BE2C (cell line): ENCODE results near the gene LAMA1.
A peak's percentile ranks its signal among the peaks of the same experiment; 100 is the strongest.

Source experiments
- DNase-seq: peaks from one replicate; pipeline ENCODE4 v3.0.0-alpha.2; 2020
- H3K27me3 ChIP-seq: fragments of 250-450 bp; sonication (Bioruptor Pico); 2 replicates; pipeline ENCODE4 v1.5.1; 2020; ENCODE audit warnings: mild to moderate bottlenecking
- H3K36me3 ChIP-seq: fragments of 250-450 bp; sonication (Bioruptor Pico); 2 replicates; pipeline ENCODE4 v1.5.1; 2020; ENCODE audit warnings: mild to moderate bottlenecking
- H3K4me1 ChIP-seq: fragments of 250-450 bp; sonication (Bioruptor Pico); 2 replicates; pipeline ENCODE4 v1.5.1; 2020
- H3K4me3 ChIP-seq: 2 replicates; pipeline ENCODE4 v1.5.1; 2011; ENCODE audit warnings: low read depth, low read length
- H3K9me3 ChIP-seq: fragments of 250-450 bp; sonication (Bioruptor Pico); 2 replicates; pipeline ENCODE4 v1.5.1; 2020
- TF ChIP-seq, protein P1 (sequence below): IDR thresholded peaks from 2 replicates; pipeline ENCODE4 v1.5.1; 2012; ENCODE audit warnings: mild to moderate bottlenecking, low read depth, low read length

The LAMA1 gene

DNA sequence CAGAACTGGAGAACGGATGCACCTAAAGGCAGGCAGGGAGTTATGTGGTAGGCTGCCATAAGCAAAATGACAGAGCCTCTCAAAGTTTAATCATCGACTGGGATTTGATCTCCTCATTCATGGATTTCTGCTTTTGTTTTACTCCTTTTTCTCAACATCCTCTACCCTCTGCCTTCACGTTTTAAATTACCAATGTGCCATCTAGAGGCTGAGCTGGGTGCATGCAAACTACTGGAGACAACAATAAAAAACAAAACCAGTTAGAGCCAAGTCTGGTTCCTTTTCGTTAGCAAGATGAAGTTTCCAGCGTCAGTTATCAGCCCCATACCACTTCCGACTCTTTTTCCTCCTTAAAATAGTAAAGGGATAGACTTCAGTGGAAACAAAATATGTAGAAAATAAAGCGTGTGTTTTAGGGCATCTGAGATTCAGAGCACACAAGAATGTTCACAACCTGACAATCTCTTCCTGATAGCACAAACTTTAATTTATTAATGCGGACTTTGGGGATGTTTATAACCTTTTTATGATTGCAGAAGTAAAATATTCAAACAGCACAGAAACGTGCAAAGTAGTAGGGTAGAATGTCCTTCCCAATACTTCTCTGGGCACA lies 117.0 kb downstream of the LAMA1 start:
- Histone ChIP-seq H3K4me3 (no peak overlapping the region), H3K9me3 (no peaks in the 10 kb centered on the region), H3K27me3 (no peaks in the 10 kb centered on the region), H3K36me3 (no peaks in the 10 kb centered on the region), H3K4me1 (no peaks in the 10 kb centered on the region)
- TF ChIP-seq, protein P1, sequence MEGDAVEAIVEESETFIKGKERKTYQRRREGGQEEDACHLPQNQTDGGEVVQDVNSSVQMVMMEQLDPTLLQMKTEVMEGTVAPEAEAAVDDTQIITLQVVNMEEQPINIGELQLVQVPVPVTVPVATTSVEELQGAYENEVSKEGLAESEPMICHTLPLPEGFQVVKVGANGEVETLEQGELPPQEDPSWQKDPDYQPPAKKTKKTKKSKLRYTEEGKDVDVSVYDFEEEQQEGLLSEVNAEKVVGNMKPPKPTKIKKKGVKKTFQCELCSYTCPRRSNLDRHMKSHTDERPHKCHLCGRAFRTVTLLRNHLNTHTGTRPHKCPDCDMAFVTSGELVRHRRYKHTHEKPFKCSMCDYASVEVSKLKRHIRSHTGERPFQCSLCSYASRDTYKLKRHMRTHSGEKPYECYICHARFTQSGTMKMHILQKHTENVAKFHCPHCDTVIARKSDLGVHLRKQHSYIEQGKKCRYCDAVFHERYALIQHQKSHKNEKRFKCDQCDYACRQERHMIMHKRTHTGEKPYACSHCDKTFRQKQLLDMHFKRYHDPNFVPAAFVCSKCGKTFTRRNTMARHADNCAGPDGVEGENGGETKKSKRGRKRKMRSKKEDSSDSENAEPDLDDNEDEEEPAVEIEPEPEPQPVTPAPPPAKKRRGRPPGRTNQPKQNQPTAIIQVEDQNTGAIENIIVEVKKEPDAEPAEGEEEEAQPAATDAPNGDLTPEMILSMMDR = peak; percentile 39
- DNase-seq = no peak

DNA sequence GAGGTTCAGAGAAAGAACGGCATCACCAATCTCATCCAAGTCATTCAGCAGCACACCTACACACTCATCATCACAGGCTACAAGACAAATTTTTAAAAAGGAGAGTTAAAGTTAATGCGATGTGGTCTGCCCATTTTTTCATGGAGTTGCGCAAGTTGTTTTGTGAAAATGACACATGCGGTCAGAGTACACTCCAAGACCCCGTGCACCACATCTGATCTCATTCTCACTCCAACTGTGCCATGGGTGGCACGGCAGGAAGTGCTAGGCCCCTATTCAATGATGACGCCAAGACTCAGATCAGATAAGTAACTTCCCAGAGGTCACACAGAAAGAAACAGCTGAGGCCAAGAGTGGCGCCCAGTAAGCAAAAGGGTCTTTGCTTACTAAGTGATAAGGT lies 119.8 kb downstream of the LAMA1 start:
- no peak for DNase-seq
- Histone ChIP-seq H3K27me3 (no peaks in the 10 kb centered on the region), H3K4me1 (no peaks in the 10 kb centered on the region), H3K9me3 (no peaks in the 10 kb centered on the region), H3K36me3 (no peaks in the 10 kb centered on the region), H3K4me3 (no peak overlapping the region)
- TF ChIP-seq, protein P1 = no peak

DNA sequence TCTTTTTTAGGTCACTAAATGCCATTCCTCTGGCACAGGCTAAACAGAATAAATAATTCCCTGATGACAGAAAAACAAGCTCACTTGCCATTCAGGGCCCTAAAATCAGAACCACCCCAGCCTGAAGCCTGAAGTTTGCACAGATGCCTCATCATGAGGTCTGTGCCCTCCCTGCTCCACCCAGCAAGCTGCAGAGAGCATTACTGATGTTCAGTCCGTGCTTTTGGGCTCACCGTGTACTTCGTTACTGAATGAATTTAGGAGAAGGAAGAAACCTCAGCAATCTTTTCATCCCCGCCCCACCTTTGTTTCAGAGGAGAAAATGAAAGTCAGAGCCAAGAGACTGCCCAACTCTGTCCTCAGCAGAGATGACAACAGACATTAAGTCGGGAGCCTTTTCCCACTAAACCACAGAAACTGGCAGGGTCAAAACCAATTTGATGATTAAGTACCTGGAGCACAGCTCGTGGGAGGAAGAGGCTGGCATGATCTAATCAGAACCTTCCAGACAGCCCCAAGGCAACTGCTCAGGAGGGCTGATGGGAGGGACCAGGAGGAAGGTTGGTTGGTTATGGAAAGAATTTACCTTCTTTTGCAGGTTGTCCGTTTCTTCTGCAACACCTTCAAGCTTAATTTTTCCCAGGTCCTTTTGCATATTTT lies 122.7 kb downstream of the LAMA1 start:
- no peak for DNase-seq
- no peaks in the 10 kb centered on the region for H3K4me1 ChIP-seq
- no peaks in the 10 kb centered on the region for H3K36me3 ChIP-seq
- no peaks in the 10 kb centered on the region for H3K9me3 ChIP-seq
- no peak overlapping the region for H3K4me3 ChIP-seq
- TF ChIP-seq, protein P1 = no peak
- H3K27me3 ChIP-seq = no peaks in the 10 kb centered on the region

DNA sequence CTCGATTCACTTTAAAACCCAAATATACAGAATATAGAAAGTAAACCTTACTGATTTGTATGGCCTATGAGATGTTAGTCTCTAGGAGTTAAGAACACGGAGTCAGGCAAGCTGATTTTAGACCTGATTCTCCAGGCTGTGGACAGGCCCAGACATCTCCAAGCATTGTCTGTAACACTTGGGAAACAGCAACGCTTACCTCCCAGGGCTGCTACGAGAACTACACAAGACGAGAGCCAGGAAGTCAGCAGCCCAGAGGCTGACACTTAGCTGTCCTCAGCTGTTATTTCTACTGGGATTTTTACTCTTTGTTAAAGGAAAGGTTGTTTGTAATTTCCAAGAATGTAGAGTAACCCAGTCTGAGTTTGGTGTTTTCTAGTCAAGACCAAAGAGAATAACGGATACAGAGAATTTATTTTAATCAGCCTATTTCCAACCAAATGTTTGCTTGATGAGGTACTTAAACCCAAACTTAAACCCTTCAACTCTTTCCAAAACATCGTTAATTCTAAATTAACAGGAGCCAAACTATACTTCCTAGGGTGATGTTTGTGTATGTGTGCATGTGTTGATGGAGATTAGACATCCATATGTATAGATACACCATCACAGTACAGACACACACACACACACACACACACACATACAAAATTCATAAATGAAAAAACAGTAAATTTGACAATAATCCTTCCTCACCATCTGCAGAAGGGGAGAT lies 123.4 kb downstream of the LAMA1 start:
- H3K4me1 ChIP-seq = no peaks in the 10 kb centered on the region
- H3K36me3 ChIP-seq = no peaks in the 10 kb centered on the region
- no peaks in the 10 kb centered on the region for H3K9me3 ChIP-seq
- DNase-seq = no peak
- TF ChIP-seq, protein P1 = no peak
- no peaks in the 10 kb centered on the region for H3K27me3 ChIP-seq
- no peak overlapping the region for H3K4me3 ChIP-seq

DNA sequence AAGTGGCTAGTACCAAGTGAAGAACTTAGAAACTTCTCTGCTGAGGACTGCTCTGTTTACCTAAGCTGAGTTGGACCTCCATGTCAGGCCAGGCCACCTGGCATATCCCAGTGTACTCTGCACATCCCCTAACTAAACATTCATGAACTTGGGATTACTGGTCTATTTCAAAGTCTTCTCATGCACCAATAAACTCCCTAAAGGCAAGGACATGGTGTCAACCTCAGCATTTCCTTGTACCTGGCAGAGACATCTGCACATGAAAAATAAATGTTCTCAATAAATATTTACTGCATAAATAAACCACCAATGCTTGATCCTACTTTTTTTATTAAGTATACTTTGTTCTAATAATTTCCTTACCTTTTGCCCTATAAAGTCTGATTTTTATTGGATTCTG lies 124.8 kb downstream of the LAMA1 start:
- TF ChIP-seq, protein P1 = no peak
- no peaks in the 10 kb centered on the region for H3K9me3 ChIP-seq
- no peaks in the 10 kb centered on the region for H3K36me3 ChIP-seq
- no peak overlapping the region for H3K4me3 ChIP-seq
- DNase-seq = no peak
- H3K4me1 ChIP-seq = no peaks in the 10 kb centered on the region
- no peaks in the 10 kb centered on the region for H3K27me3 ChIP-seq

DNA sequence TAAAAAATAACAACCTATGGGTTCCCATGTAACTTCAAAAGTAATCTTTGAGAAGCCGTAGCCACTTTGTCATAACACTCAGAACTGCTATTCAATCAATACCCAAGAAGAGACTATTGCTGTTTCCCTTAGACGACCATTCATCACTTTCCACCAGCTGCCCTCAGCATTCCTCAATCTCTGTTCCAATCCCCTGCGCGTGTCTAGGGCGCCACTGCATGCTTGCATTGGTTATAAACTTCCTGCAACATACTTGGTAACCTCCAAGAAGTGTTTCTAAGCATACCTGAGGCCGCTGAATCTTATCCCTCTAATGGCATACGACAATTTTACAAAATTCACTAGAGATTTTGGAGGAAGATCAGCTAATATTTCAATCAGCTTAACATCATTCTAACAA lies 134.2 kb downstream of the LAMA1 start:
- H3K4me1 ChIP-seq = no peaks in the 10 kb centered on the region
- H3K27me3 ChIP-seq = no peaks in the 10 kb centered on the region
- no peaks in the 10 kb centered on the region for H3K36me3 ChIP-seq
- DNase-seq = no peak
- TF ChIP-seq, protein P1 = no peak
- no peaks in the 10 kb centered on the region for H3K9me3 ChIP-seq
- no peak overlapping the region for H3K4me3 ChIP-seq
